ENCODE measurements around the gene SUGCT. TPM values are rescaled to one million over a fixed set of nuclear protein-coding genes. Genes with fewer than 3 reads are reported as not detected.
"Not testable (repeated sequence)": the region's sequence is repeated elsewhere in the genome, so short reads cannot be mapped to it uniquely, and the experiment has no call there.

The SUGCT gene
- polyA plus RNA-seq, 1 experiment = 12.5 TPM

GRCh38 chr7:40649247-40649646, 514.4 kb downstream of the SUGCT start:
- no peak for TF ChIP-seq CTCF (IDR thresholded peaks at IDR 0.05; ENCODE audit: low read depth, low read length)
- Histone ChIP-seq H3K9me3 (ENCODE audit: control insufficient read depth, insufficient read depth, low read length) (no peaks in the 10 kb centered on the region), H3K27me3 (ENCODE audit: control insufficient read depth, insufficient read depth, low read length) (no peaks in the 10 kb centered on the region), H3K27ac (ENCODE audit: low read depth, low read length) (no peak overlapping the region), H3K4me3 (ENCODE audit: low read depth, low read length) (no peak overlapping the region)
- ChIA-PET POLR2A (no interaction called here), CTCF (no interaction called here)
- DNase-seq (ENCODE audit: low read depth, low spot score) = no peak

- H3K9me3 ChIP-seq (ENCODE audit: control insufficient read depth, insufficient read depth, low read length); DNase-seq (ENCODE audit: low read depth, low spot score); POLR2A ChIA-PET; H3K27me3 ChIP-seq (ENCODE audit: control insufficient read depth, insufficient read depth, low read length); H3K27ac ChIP-seq (ENCODE audit: low read depth, low read length); H3K4me3 ChIP-seq (ENCODE audit: low read depth, low read length): not testable (repeated sequence)
- CTCF ChIA-PET = interaction anchor here (0.6 kb wide), 1 partner anchor 397 kb away, joined by 3 read pairs; no protein-coding TSS in a partner anchor
Measured at GRCh38 chr7:40650903-40651302, 516.1 kb downstream of the SUGCT start.

- no peaks in the 10 kb centered on the region for H3K27me3 ChIP-seq (ENCODE audit: control insufficient read depth, insufficient read depth, low read length)
- no peak for TF ChIP-seq CTCF (IDR thresholded peaks at IDR 0.05; ENCODE audit: low read depth, low read length)
- no peak for DNase-seq (ENCODE audit: low read depth, low spot score)
- CTCF ChIA-PET = no interaction called here
- no peak overlapping the region for H3K4me3 ChIP-seq (ENCODE audit: low read depth, low read length)
- H3K9me3 ChIP-seq (ENCODE audit: control insufficient read depth, insufficient read depth, low read length) = no peaks in the 10 kb centered on the region
- H3K27ac ChIP-seq (ENCODE audit: low read depth, low read length) = no peak overlapping the region
- POLR2A ChIA-PET = no interaction called here
Measured at GRCh38 chr7:40654171-40654570, 519.4 kb downstream of the SUGCT start.

GRCh38 chr7:40655426-40655825, 520.6 kb downstream of the SUGCT start:
- Histone ChIP-seq H3K27ac (ENCODE audit: low read depth, low read length) (no peak overlapping the region), H3K9me3 (ENCODE audit: control insufficient read depth, insufficient read depth, low read length) (no peaks in the 10 kb centered on the region), H3K4me3 (ENCODE audit: low read depth, low read length) (no peak overlapping the region), H3K27me3 (ENCODE audit: control insufficient read depth, insufficient read depth, low read length) (no peaks in the 10 kb centered on the region)
- DNase-seq (ENCODE audit: low read depth, low spot score) = no peak
- TF ChIP-seq CTCF (IDR thresholded peaks at IDR 0.05; ENCODE audit: low read depth, low read length) = no peak
- ChIA-PET CTCF (no interaction called here), POLR2A (no interaction called here)

GRCh38 chr7:40656349-40656748, 521.5 kb downstream of the SUGCT start:
- Histone ChIP-seq H3K9me3 (ENCODE audit: control insufficient read depth, insufficient read depth, low read length) (no peaks in the 10 kb centered on the region), H3K27ac (ENCODE audit: low read depth, low read length) (no peak overlapping the region), H3K27me3 (ENCODE audit: control insufficient read depth, insufficient read depth, low read length) (no peaks in the 10 kb centered on the region), H3K4me3 (ENCODE audit: low read depth, low read length) (no peak overlapping the region)
- ChIA-PET POLR2A (no interaction called here), CTCF (interaction anchor here (0.5 kb wide), 1 partner anchor 17 kb away, joined by 4 read pairs; no protein-coding TSS in a partner anchor)
- DNase-seq (ENCODE audit: low read depth, low spot score) = no peak
- no peak for TF ChIP-seq CTCF (IDR thresholded peaks at IDR 0.05; ENCODE audit: low read depth, low read length)

- no peaks in the 10 kb centered on the region for H3K27me3 ChIP-seq (ENCODE audit: control insufficient read depth, insufficient read depth, low read length)
- ChIA-PET POLR2A (no interaction called here), CTCF (no interaction called here)
- H3K27ac ChIP-seq (ENCODE audit: low read depth, low read length) = no peak overlapping the region
- H3K4me3 ChIP-seq (ENCODE audit: low read depth, low read length) = no peak overlapping the region
- no peaks in the 10 kb centered on the region for H3K9me3 ChIP-seq (ENCODE audit: control insufficient read depth, insufficient read depth, low read length)
- no peak for DNase-seq (ENCODE audit: low read depth, low spot score)
- TF ChIP-seq CTCF (IDR thresholded peaks at IDR 0.05; ENCODE audit: low read depth, low read length) = no peak
Measured at GRCh38 chr7:40658729-40659128, 523.9 kb downstream of the SUGCT start.

Measured in AG04450 (cell line).